HCT116 (cell line): ENCODE data around the gene LGI1.

Source experiments
- POLR2A ChIP-seq: IDR thresholded peaks from 2 replicates; pipeline ENCODE4 v1.7.0; 2011; ENCODE audit warnings: borderline replicate concordance; ENCODE audit not compliant: insufficient read depth, insufficient read length; ENCODE audit errors: extremely low read depth
- POLR2AphosphoS5 ChIP-seq: IDR thresholded peaks from 2 replicates; pipeline ENCODE4 v1.6.1; 2011; ENCODE audit warnings: mild to moderate bottlenecking, low read depth, low read length, moderate library complexity
- TF ChIP-seq, protein P1 (sequence below), 3 experiments: fragments of 200-600 bp in 1 of 3; sonication (generic) in 1 of 3; IDR thresholded peaks in 2 of 3; conservative IDR thresholded peaks in 1 of 3; 2 replicates each; pipeline ENCODE4 v1.5.1; 2012 to 2017; ENCODE audit warnings: low read depth in 2 of 3, low read length in 2 of 3, antibody characterized with exemption in 1 of 3, borderline replicate concordance in 1 of 3, control low read depth in 1 of 3, mild to moderate bottlenecking in 1 of 3, mixed read lengths in 1 of 3, mixed run types in 1 of 3, moderate library complexity in 1 of 3; ENCODE audit not compliant: insufficient read depth in 1 of 3
- TF ChIP-seq, protein P2 (sequence below): IDR thresholded peaks from 2 replicates; pipeline ENCODE4 v1.6.1; 2011; ENCODE audit warnings: mild to moderate bottlenecking, low read length, moderate library complexity; ENCODE audit not compliant: insufficient replicate concordance; ENCODE audit errors: extremely low read depth

DNA sequence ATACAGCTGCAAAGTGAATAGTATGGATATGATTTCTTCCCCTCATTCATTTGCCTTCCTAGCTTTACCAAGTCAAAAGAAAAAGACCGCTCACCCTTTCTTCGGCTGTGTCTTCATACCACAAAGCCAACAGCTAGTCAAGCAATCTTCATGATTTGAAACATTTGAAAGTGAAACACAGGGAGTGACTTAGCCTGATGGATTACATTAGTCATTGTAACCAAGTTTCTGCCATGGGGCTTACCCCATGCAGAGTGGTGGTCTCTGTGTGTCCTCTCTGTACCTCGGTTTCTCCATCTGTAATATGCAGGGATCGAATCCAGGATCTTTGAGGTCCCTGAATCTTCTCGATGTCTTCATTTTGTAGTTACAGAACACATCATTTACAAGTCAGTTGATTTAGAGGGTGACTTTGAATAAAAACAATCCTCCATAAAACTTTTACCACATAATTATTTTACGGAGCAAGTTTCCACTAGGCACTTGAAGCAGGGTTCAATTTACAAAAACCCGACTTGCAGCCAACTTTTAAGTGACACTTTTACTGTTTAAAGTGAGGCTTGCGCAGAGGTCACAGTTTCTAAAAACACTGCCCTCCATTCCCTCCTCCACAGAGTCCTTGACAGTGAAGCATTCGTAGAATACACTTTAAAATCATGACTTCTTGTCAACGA is 2.2 kb upstream of the LGI1 start:
- TF ChIP-seq, protein P1, sequence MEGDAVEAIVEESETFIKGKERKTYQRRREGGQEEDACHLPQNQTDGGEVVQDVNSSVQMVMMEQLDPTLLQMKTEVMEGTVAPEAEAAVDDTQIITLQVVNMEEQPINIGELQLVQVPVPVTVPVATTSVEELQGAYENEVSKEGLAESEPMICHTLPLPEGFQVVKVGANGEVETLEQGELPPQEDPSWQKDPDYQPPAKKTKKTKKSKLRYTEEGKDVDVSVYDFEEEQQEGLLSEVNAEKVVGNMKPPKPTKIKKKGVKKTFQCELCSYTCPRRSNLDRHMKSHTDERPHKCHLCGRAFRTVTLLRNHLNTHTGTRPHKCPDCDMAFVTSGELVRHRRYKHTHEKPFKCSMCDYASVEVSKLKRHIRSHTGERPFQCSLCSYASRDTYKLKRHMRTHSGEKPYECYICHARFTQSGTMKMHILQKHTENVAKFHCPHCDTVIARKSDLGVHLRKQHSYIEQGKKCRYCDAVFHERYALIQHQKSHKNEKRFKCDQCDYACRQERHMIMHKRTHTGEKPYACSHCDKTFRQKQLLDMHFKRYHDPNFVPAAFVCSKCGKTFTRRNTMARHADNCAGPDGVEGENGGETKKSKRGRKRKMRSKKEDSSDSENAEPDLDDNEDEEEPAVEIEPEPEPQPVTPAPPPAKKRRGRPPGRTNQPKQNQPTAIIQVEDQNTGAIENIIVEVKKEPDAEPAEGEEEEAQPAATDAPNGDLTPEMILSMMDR (IDR thresholded peaks at IDR 0.05 in 2 of 3, conservative IDR thresholded peaks at IDR 0.05 in 1 of 3; ENCODE audit: borderline replicate concordance in 1 of 3, insufficient read depth in 1 of 3, low read depth in 2 of 3, low read length in 2 of 3): no peak
- TF ChIP-seq, protein P2, sequence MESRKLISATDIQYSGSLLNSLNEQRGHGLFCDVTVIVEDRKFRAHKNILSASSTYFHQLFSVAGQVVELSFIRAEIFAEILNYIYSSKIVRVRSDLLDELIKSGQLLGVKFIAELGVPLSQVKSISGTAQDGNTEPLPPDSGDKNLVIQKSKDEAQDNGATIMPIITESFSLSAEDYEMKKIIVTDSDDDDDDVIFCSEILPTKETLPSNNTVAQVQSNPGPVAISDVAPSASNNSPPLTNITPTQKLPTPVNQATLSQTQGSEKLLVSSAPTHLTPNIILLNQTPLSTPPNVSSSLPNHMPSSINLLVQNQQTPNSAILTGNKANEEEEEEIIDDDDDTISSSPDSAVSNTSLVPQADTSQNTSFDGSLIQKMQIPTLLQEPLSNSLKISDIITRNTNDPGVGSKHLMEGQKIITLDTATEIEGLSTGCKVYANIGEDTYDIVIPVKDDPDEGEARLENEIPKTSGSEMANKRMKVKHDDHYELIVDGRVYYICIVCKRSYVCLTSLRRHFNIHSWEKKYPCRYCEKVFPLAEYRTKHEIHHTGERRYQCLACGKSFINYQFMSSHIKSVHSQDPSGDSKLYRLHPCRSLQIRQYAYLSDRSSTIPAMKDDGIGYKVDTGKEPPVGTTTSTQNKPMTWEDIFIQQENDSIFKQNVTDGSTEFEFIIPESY: no peak
- TF ChIP-seq POLR2A (no peak), POLR2AphosphoS5 (no peak)
